Fibroblast of lung (primary cell): Measurements from ENCODE around the gene PPFIA4. TPM values are rescaled to one million over a fixed set of nuclear protein-coding genes. Genes with fewer than 3 reads are reported as not detected.

Source experiments
- DNase-seq, 2 donors: peaks; one replicate each; pipeline versions ENCODE4 v3.0.0 to v3.0.0-alpha.2; 2010; ENCODE audit warnings: low read depth in 2 of 2
- H2AFZ ChIP-seq: 2 replicates; pipeline ENCODE4 v1.5.1; 2012; ENCODE audit warnings: low read length, control low read depth, inconsistent platforms
- H3K27ac ChIP-seq: 2 replicates; pipeline ENCODE4 v1.5.1; 2011; ENCODE audit warnings: low read length, control low read depth; ENCODE audit not compliant: insufficient read depth
- H3K27me3 ChIP-seq: 2 replicates; pipeline ENCODE4 v1.5.1; 2011; ENCODE audit warnings: mild to moderate bottlenecking, low read length; ENCODE audit not compliant: control insufficient read depth, insufficient read depth
- H3K36me3 ChIP-seq: 2 replicates; pipeline ENCODE4 v1.5.1; 2011; ENCODE audit warnings: low read length; ENCODE audit not compliant: control insufficient read depth, insufficient read depth
- H3K4me1 ChIP-seq: 2 replicates; pipeline ENCODE4 v1.5.1; 2011; ENCODE audit warnings: low read length; ENCODE audit not compliant: control insufficient read depth, insufficient read depth; ENCODE audit errors: extremely low read depth
- H3K4me2 ChIP-seq: 2 replicates; pipeline ENCODE4 v1.5.1; 2011; ENCODE audit warnings: low read length, control low read depth; ENCODE audit not compliant: insufficient read depth; ENCODE audit errors: extremely low read depth
- H3K4me3 ChIP-seq, 4 experiments: fragments of 200-600 bp in 1 of 4; sonication (generic) in 1 of 4; replicated peaks in 1 of 4; 2 replicates each; pipeline ENCODE4 v1.5.1; 2011 to 2016; ENCODE audit warnings: low read length in 4 of 4, low read depth in 3 of 4, mild to moderate bottlenecking in 3 of 4, control low read depth in 2 of 4, inconsistent platforms in 1 of 4, mixed read lengths in 1 of 4; ENCODE audit not compliant: insufficient read depth in 1 of 4; ENCODE audit errors: control extremely low read depth in 1 of 4
- H3K79me2 ChIP-seq: 2 replicates; pipeline ENCODE4 v1.5.1; 2012; ENCODE audit warnings: mild to moderate bottlenecking, low read length, inconsistent platforms; ENCODE audit not compliant: control insufficient read depth, insufficient read depth
- H3K9ac ChIP-seq: 2 replicates; pipeline ENCODE4 v1.5.1; 2011; ENCODE audit warnings: mild to moderate bottlenecking, low read length, control low read depth; ENCODE audit not compliant: insufficient read depth
- H3K9me3 ChIP-seq: 2 replicates; pipeline ENCODE4 v1.5.1; 2012; ENCODE audit warnings: low read depth, low read length; ENCODE audit not compliant: control insufficient read depth, insufficient read depth
- H4K20me1 ChIP-seq: 2 replicates; pipeline ENCODE4 v1.5.1; 2011; ENCODE audit warnings: low read length; ENCODE audit not compliant: control insufficient read depth, insufficient read depth; ENCODE audit errors: extremely low read depth
- EZH2 ChIP-seq: IDR thresholded peaks from 2 replicates; pipeline ENCODE4 v1.5.1; 2012; ENCODE audit warnings: low read length, control low read depth, mild to moderate bottlenecking; ENCODE audit errors: missing control alignments
- polyA plus RNA-seq, 2 donors: library from polyadenylated mRNA; depleted of rRNA in 1 of 2; stranded (reverse) in 1 of 2; unstranded in 1 of 2; fragments of >200 nt; gene quantifications; 2 replicates each; pipeline ENCODE4 v1.2.1, GENCODE V29; 2011 to 2012; ENCODE audit warnings: missing spikeins in 1 of 2
- total RNA-seq: library from RNA; depleted of rRNA; stranded (reverse); fragments of >200 nt; gene quantifications from 2 replicates; pipeline ENCODE4 v1.2.1, GENCODE V29; 2014
- TF ChIP-seq, protein P1 (sequence below), 2 donors: IDR thresholded peaks in 1 of 2; conservative IDR thresholded peaks in 1 of 2; 1 replicate in 1 of 2; 2 replicates in 1 of 2; pipeline ENCODE4 v1.5.1; 2011 to 2012; ENCODE audit warnings: low read length in 2 of 2, control low read depth in 1 of 2, inconsistent platforms in 1 of 2, low read depth in 1 of 2, mild to moderate bottlenecking in 1 of 2

Gene PPFIA4
- total and polyA plus RNA-seq, 2 donors (not counting 1 experiment from before 2014, with no cell fraction given), result 3.2 to 4.3 TPM

DNA sequence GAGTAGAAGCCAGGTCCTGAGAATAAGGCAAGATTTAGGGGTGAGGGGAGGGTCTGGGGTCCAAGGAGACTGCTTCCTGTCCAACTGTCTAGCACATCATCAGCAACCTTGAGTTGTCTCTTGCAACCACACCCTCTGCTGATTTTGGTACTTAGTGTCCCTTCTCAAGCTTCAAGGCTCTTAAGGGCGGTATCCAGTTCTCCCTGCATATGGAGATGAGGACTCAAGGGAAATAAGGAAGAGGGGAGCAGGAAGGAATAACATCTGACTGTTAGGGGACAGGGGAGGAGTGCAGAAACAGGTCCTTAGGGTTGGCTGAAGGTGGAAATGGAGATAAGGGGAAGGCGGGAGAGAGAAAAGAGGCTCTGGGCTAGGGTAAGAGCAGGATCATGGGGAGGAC, 47.2 kb downstream of the PPFIA4 start:
- Histone ChIP-seq H3K27me3 (peaks cover 28% of the 10 kb centered on the region), H3K4me2 (no peak overlapping the region), H3K27ac (no peak overlapping the region), H3K79me2 (no peaks in the 10 kb centered on the region), H3K9ac (no peak overlapping the region), H3K4me3 (no peak overlapping the region), H2AFZ (no peak overlapping the region), H4K20me1 (no peaks in the 10 kb centered on the region), H3K36me3 (no peaks in the 10 kb centered on the region), H3K9me3 (no peaks in the 10 kb centered on the region), H3K4me1 (no peaks in the 10 kb centered on the region)
- TF ChIP-seq EZH2, result no peak
- TF ChIP-seq, protein P1, sequence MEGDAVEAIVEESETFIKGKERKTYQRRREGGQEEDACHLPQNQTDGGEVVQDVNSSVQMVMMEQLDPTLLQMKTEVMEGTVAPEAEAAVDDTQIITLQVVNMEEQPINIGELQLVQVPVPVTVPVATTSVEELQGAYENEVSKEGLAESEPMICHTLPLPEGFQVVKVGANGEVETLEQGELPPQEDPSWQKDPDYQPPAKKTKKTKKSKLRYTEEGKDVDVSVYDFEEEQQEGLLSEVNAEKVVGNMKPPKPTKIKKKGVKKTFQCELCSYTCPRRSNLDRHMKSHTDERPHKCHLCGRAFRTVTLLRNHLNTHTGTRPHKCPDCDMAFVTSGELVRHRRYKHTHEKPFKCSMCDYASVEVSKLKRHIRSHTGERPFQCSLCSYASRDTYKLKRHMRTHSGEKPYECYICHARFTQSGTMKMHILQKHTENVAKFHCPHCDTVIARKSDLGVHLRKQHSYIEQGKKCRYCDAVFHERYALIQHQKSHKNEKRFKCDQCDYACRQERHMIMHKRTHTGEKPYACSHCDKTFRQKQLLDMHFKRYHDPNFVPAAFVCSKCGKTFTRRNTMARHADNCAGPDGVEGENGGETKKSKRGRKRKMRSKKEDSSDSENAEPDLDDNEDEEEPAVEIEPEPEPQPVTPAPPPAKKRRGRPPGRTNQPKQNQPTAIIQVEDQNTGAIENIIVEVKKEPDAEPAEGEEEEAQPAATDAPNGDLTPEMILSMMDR (conservative IDR thresholded peaks at IDR 0.05 in 1 of 2, IDR thresholded peaks at IDR 0.05 in 1 of 2; ENCODE audit: low read depth in 1 of 2, low read length in 2 of 2), result no peak
- DNase-seq, result no peak

DNA sequence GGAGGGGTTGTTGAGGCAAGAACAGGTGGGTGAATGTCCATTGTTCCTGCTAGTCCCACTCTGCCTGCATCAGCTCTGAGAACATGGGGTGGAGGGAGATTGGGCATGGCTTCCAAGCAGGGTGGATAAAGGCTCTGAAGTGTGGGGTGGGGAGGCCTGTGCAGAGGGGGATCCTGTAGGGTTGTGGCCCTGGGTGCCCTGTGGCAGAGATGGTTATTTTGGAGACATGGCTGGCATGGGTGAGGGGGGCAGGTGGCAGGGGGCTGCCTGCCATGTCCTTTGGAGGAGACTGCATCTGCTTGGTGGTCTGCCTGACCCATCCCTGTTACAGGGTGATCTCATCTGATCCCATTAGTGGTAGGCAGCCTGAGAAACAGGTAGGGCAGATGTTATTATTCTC, 48.3 kb downstream of the PPFIA4 start:
- no peaks in the 10 kb centered on the region for H3K4me1 ChIP-seq
- H3K27me3 ChIP-seq, result peaks cover 28% of the 10 kb centered on the region
- no peak for DNase-seq
- no peak overlapping the region for H3K4me2 ChIP-seq
- no peaks in the 10 kb centered on the region for H3K36me3 ChIP-seq
- TF ChIP-seq EZH2, result no peak
- TF ChIP-seq, protein P1 (conservative IDR thresholded peaks at IDR 0.05 in 1 of 2, IDR thresholded peaks at IDR 0.05 in 1 of 2; ENCODE audit: low read depth in 1 of 2, low read length in 2 of 2), result no peak
- no peak overlapping the region for H3K9ac ChIP-seq
- H4K20me1 ChIP-seq, result no peaks in the 10 kb centered on the region
- no peak overlapping the region for H3K27ac ChIP-seq
- no peak overlapping the region for H3K4me3 ChIP-seq
- H2AFZ ChIP-seq, result no peak overlapping the region
- no peaks in the 10 kb centered on the region for H3K9me3 ChIP-seq
- no peaks in the 10 kb centered on the region for H3K79me2 ChIP-seq

GRCh38 chr1:203075236-203076030, 49.1 kb downstream of the PPFIA4 start:
- Histone ChIP-seq H3K36me3 (no peaks in the 10 kb centered on the region), H3K4me3 (no peak overlapping the region), H3K27me3 (peaks cover 36% of the 10 kb centered on the region), H2AFZ (no peak overlapping the region), H3K4me1 (no peaks in the 10 kb centered on the region), H3K9me3 (no peaks in the 10 kb centered on the region), H3K9ac (no peak overlapping the region), H3K4me2 (no peak overlapping the region), H3K79me2 (no peaks in the 10 kb centered on the region), H3K27ac (no peak overlapping the region), H4K20me1 (no peaks in the 10 kb centered on the region)
- TF ChIP-seq EZH2, result peak; percentile 38
- TF ChIP-seq, protein P1 (conservative IDR thresholded peaks at IDR 0.05 in 1 of 2, IDR thresholded peaks at IDR 0.05 in 1 of 2; ENCODE audit: low read depth in 1 of 2, low read length in 2 of 2), result no peak
- DNase-seq, result no peak
